Effector CD8-positive, alpha-beta T cell (primary cell): ENCODE results near the gene GLIS2.
A peak's percentile ranks its signal among the peaks of the same experiment; 100 is the strongest.

ENCODE experiments used
- DNase-seq: peaks from one replicate; lab custom pipeline; 2025; lab: John Stamatoyannopoulos, UW

The GLIS2 gene

GRCh38 chr16:4370151-4370550 lies 54.3 kb downstream of the GLIS2 start:
- no peak for DNase-seq

- DNase-seq: no peak
Observed at GRCh38 chr16:4370570-4371356, 54.9 kb downstream of the GLIS2 start.

GRCh38 chr16:4371357-4372000 lies 55.6 kb downstream of the GLIS2 start, which contains the start of gene VASN:
Gene VASN (plus strand): TSS chr16:4371848. CDS start chr16:4380878, 9,030 bp downstream.
- DNase-seq: peak; percentile 73

GRCh38 chr16:4372001-4372577 lies 56.2 kb downstream of the GLIS2 start:
- DNase-seq: no peak

- DNase-seq: no peak
Observed at GRCh38 chr16:4372578-4373355, 56.9 kb downstream of the GLIS2 start.

GRCh38 chr16:4373356-4373908 lies 57.6 kb downstream of the GLIS2 start:
- DNase-seq: no peak

GRCh38 chr16:4373909-4374742 lies 58.3 kb downstream of the GLIS2 start:
- DNase-seq: no peak

- no peak for DNase-seq
Observed at GRCh38 chr16:4375717-4376116, 59.9 kb downstream of the GLIS2 start.

GRCh38 chr16:4376126-4376892 lies 60.4 kb downstream of the GLIS2 start:
- no peak for DNase-seq

- no peak for DNase-seq
Observed at GRCh38 chr16:4376893-4377572, 61.2 kb downstream of the GLIS2 start.

- no peak for DNase-seq
Observed at GRCh38 chr16:4377573-4378154, 61.8 kb downstream of the GLIS2 start.

- DNase-seq: no peak
Observed at GRCh38 chr16:4378161-4378666, 62.3 kb downstream of the GLIS2 start.

- no peak for DNase-seq
Observed at GRCh38 chr16:4378999-4379690, 63.3 kb downstream of the GLIS2 start.

GRCh38 chr16:4380119-4381063 lies 64.5 kb downstream of the GLIS2 start:
- no peak for DNase-seq

GRCh38 chr16:4381072-4381934 lies 65.4 kb downstream of the GLIS2 start:
- DNase-seq: no peak
